ENCODE results near the gene NLE1. TPM values are rescaled to one million over a fixed set of nuclear protein-coding genes. Genes with fewer than 3 reads are reported as not detected.

The NLE1 gene
- polyA plus RNA-seq, 1 of the 3 experiments (the other 2 are of a cell fraction): 22.1 TPM

DNA sequence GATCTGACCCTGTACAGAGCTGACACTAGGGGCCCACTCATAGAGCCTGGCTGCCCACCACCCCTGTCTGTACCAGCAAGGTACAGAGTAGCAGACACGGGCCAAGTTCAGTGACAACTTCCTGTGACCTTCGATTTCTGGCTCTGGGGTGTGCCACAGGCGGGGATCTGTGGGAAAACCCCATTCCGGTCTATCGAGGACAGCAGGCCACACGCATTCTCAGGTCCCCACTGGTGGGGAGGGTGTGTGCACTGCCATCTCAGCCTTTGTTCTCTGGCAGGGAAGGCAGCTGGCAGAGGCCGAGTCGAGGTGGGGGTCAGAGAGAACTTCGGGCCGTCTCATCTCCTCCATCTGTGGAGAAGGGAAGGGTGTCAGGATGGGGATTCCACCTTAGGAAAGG, 10.0 kb downstream of the NLE1 start:
- H3K4me1 ChIP-seq (ENCODE audit: control insufficient read depth in 1 of 2, insufficient read depth in 2 of 2, low read depth in 1 of 2, low read length in 1 of 2): no peaks in the 10 kb centered on the region
- no peak for DNase-seq
- POLR2A ChIA-PET: no interaction called here
- CTCF ChIA-PET: no interaction called here
- no peaks in the 10 kb centered on the region for H3K27me3 ChIP-seq (ENCODE audit: insufficient read depth)
- no peak overlapping the region for H3K4me2 ChIP-seq
- H3K4me3 ChIP-seq (ENCODE audit: low read depth in 2 of 2, low read length in 1 of 2): no peak overlapping the region
- no peak overlapping the region for H3K27ac ChIP-seq (ENCODE audit: low read depth in 2 of 2, low read length in 1 of 2)
- H3K9me2 ChIP-seq: no peaks in the 10 kb centered on the region
- H4K20me1 ChIP-seq (ENCODE audit: insufficient read depth): no peaks in the 10 kb centered on the region
- no peak for TF ChIP-seq TCF12 (IDR thresholded peaks at IDR 0.05)
- TF ChIP-seq, protein P1, sequence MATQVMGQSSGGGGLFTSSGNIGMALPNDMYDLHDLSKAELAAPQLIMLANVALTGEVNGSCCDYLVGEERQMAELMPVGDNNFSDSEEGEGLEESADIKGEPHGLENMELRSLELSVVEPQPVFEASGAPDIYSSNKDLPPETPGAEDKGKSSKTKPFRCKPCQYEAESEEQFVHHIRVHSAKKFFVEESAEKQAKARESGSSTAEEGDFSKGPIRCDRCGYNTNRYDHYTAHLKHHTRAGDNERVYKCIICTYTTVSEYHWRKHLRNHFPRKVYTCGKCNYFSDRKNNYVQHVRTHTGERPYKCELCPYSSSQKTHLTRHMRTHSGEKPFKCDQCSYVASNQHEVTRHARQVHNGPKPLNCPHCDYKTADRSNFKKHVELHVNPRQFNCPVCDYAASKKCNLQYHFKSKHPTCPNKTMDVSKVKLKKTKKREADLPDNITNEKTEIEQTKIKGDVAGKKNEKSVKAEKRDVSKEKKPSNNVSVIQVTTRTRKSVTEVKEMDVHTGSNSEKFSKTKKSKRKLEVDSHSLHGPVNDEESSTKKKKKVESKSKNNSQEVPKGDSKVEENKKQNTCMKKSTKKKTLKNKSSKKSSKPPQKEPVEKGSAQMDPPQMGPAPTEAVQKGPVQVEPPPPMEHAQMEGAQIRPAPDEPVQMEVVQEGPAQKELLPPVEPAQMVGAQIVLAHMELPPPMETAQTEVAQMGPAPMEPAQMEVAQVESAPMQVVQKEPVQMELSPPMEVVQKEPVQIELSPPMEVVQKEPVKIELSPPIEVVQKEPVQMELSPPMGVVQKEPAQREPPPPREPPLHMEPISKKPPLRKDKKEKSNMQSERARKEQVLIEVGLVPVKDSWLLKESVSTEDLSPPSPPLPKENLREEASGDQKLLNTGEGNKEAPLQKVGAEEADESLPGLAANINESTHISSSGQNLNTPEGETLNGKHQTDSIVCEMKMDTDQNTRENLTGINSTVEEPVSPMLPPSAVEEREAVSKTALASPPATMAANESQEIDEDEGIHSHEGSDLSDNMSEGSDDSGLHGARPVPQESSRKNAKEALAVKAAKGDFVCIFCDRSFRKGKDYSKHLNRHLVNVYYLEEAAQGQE (IDR thresholded peaks at IDR 0.05; ENCODE audit: low read depth, low read length): no peak
- no peak for TF ChIP-seq EP300 (IDR thresholded peaks at IDR 0.05; ENCODE audit: borderline replicate concordance in 1 of 2, low read depth in 1 of 2, low read length in 1 of 2)
- no peak for TF ChIP-seq MEF2A (IDR thresholded peaks at IDR 0.05; ENCODE audit: borderline replicate concordance, low read depth)
- TF ChIP-seq, protein P2, sequence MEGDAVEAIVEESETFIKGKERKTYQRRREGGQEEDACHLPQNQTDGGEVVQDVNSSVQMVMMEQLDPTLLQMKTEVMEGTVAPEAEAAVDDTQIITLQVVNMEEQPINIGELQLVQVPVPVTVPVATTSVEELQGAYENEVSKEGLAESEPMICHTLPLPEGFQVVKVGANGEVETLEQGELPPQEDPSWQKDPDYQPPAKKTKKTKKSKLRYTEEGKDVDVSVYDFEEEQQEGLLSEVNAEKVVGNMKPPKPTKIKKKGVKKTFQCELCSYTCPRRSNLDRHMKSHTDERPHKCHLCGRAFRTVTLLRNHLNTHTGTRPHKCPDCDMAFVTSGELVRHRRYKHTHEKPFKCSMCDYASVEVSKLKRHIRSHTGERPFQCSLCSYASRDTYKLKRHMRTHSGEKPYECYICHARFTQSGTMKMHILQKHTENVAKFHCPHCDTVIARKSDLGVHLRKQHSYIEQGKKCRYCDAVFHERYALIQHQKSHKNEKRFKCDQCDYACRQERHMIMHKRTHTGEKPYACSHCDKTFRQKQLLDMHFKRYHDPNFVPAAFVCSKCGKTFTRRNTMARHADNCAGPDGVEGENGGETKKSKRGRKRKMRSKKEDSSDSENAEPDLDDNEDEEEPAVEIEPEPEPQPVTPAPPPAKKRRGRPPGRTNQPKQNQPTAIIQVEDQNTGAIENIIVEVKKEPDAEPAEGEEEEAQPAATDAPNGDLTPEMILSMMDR (IDR thresholded peaks at IDR 0.05): no peak
- TF ChIP-seq JUND (IDR thresholded peaks at IDR 0.05): no peak
- TF ChIP-seq RCOR1 (IDR thresholded peaks at IDR 0.05; ENCODE audit: low read length): no peak
- no peak for TF ChIP-seq SMC3 (IDR thresholded peaks at IDR 0.05; ENCODE audit: low read depth, low read length)
- no peak for TF ChIP-seq ELF1 (IDR thresholded peaks at IDR 0.05)
- no peak for TF ChIP-seq NRF1 (IDR thresholded peaks at IDR 0.05; ENCODE audit: low read depth, low read length)
- TF ChIP-seq, protein P3, sequence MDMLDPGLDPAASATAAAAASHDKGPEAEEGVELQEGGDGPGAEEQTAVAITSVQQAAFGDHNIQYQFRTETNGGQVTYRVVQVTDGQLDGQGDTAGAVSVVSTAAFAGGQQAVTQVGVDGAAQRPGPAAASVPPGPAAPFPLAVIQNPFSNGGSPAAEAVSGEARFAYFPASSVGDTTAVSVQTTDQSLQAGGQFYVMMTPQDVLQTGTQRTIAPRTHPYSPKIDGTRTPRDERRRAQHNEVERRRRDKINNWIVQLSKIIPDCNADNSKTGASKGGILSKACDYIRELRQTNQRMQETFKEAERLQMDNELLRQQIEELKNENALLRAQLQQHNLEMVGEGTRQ (IDR thresholded peaks at IDR 0.05; ENCODE audit: borderline replicate concordance, low read depth, low read length): no peak
- TF ChIP-seq, protein P4, sequence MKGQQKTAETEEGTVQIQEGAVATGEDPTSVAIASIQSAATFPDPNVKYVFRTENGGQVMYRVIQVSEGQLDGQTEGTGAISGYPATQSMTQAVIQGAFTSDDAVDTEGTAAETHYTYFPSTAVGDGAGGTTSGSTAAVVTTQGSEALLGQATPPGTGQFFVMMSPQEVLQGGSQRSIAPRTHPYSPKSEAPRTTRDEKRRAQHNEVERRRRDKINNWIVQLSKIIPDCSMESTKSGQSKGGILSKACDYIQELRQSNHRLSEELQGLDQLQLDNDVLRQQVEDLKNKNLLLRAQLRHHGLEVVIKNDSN (IDR thresholded peaks at IDR 0.05; ENCODE audit: borderline replicate concordance, low read depth): no peak
- 98% methylated on average over 5 of the region's 10 CpGs for WGBS (ENCODE audit: low lambda C conversion rate)
- no peak overlapping the region for H2AFZ ChIP-seq (ENCODE audit: low read depth)
- H3K9me3 ChIP-seq: no peaks in the 10 kb centered on the region
- no peak overlapping the region for H3K9ac ChIP-seq
- H3K36me3 ChIP-seq (replicated peaks in 1 of 2; ENCODE audit: control insufficient read depth in 1 of 2, insufficient read depth in 2 of 2, low read length in 1 of 2): peaks cover 8 to 61% of the 10 kb centered on the region in 2 experiments
- no peaks in the 10 kb centered on the region for H3K79me2 ChIP-seq (ENCODE audit: insufficient read depth)
- no peaks in the 10 kb centered on the region for H3F3A ChIP-seq (replicated peaks; ENCODE audit: insufficient read depth)

All from SK-N-SH (cell line).